HUES6 (cell line): ENCODE results near the gene SRP9.

ENCODE experiments used
- H3K27ac ChIP-seq: 2 replicates; pipeline ENCODE4 v1.7.0; 2013; ENCODE audit warnings: low read depth, mild to moderate bottlenecking, low read length, inconsistent platforms
- H3K27me3 ChIP-seq: 2 replicates; pipeline ENCODE4 v1.6.1; 2013; ENCODE audit warnings: low read length; ENCODE audit not compliant: control insufficient read depth, insufficient read depth
- H3K36me3 ChIP-seq: 2 replicates; pipeline ENCODE4 v1.6.1; 2013; ENCODE audit warnings: low read length; ENCODE audit not compliant: control insufficient read depth, insufficient read depth
- H3K4me1 ChIP-seq: 2 replicates; pipeline ENCODE4 v1.6.1; 2013; ENCODE audit warnings: low read length; ENCODE audit not compliant: control insufficient read depth, insufficient read depth
- H3K4me3 ChIP-seq: 2 replicates; pipeline ENCODE4 v1.5.1; 2013; ENCODE audit warnings: low read depth, low read length
- H3K9ac ChIP-seq: one replicate; pipeline ENCODE4 v1.6.1; 2013; ENCODE audit warnings: mild to moderate bottlenecking, low read length
- H3K9me3 ChIP-seq: 2 replicates; pipeline ENCODE4 v1.6.1; 2013; ENCODE audit warnings: low read depth, low read length; ENCODE audit not compliant: control insufficient read depth, insufficient read depth

Gene SRP9

GRCh38 chr1:225818229-225818628 is 40.6 kb downstream of the SRP9 start:
- Histone ChIP-seq H3K9me3 (no peaks in the 10 kb centered on the region), H3K9ac (no peak overlapping the region), H3K4me3 (no peak overlapping the region), H3K36me3 (peaks cover 4% of the 10 kb centered on the region; the same call in 1 of the 2 replicates), H3K27me3 (no peaks in the 10 kb centered on the region), H3K27ac (no peak overlapping the region; the same call in 1 of the 2 replicates), H3K4me1 (peaks cover 35% of the 10 kb centered on the region)

- peaks cover 4% of the 10 kb centered on the region; the same call in 1 of the 2 replicates for H3K36me3 ChIP-seq
- no peak overlapping the region for H3K27ac ChIP-seq
- no peak overlapping the region for H3K9ac ChIP-seq
Observed at GRCh38 chr1:225819346-225820192, 41.9 kb downstream of the SRP9 start.

GRCh38 chr1:225820522-225821120 is 43.0 kb downstream of the SRP9 start:
- Histone ChIP-seq H3K27ac (no peak overlapping the region), H3K9ac (no peak overlapping the region), H3K36me3 (peaks cover 4% of the 10 kb centered on the region; the same call in 1 of the 2 replicates), H3K4me3 (no peak overlapping the region), H3K27me3 (no peaks in the 10 kb centered on the region), H3K4me1 (peaks cover 50% of the 10 kb centered on the region), H3K9me3 (no peaks in the 10 kb centered on the region)

More at GRCh38 chr1:225819346-225820192, 41.9 kb downstream of the SRP9 start:
- peaks cover 42% of the 10 kb centered on the region for H3K4me1 ChIP-seq
- H3K4me3 ChIP-seq, result no peak overlapping the region
- H3K27me3 ChIP-seq, result no peaks in the 10 kb centered on the region
- H3K9me3 ChIP-seq, result no peaks in the 10 kb centered on the region

- Histone ChIP-seq H3K4me1 (peaks cover 44% of the 10 kb centered on the region), H3K27me3 (no peaks in the 10 kb centered on the region), H3K9ac (no peak overlapping the region), H3K9me3 (no peaks in the 10 kb centered on the region), H3K27ac (no peak overlapping the region), H3K36me3 (peaks cover 4% of the 10 kb centered on the region; the same call in 1 of the 2 replicates), H3K4me3 (no peak overlapping the region)
Observed at GRCh38 chr1:225822655-225823403, 45.2 kb downstream of the SRP9 start.

GRCh38 chr1:225823811-225824261 is 46.2 kb downstream of the SRP9 start:
- H3K9me3 ChIP-seq, result no peaks in the 10 kb centered on the region
- H3K36me3 ChIP-seq, result peaks cover 7% of the 10 kb centered on the region
- no peaks in the 10 kb centered on the region for H3K27me3 ChIP-seq
- no peak overlapping the region for H3K27ac ChIP-seq
- H3K4me1 ChIP-seq, result peaks cover 36% of the 10 kb centered on the region
- no peak overlapping the region for H3K4me3 ChIP-seq
- peak overlapping the region; percentile 16 for H3K9ac ChIP-seq

GRCh38 chr1:225824533-225824941 is 46.9 kb downstream of the SRP9 start:
- no peak overlapping the region for H3K4me3 ChIP-seq
- H3K36me3 ChIP-seq, result peaks cover 14% of the 10 kb centered on the region
- no peak overlapping the region for H3K9ac ChIP-seq
- no peaks in the 10 kb centered on the region for H3K27me3 ChIP-seq
- H3K9me3 ChIP-seq, result no peaks in the 10 kb centered on the region
- H3K4me1 ChIP-seq, result peaks cover 36% of the 10 kb centered on the region
- no peak overlapping the region for H3K27ac ChIP-seq

GRCh38 chr1:225825078-225825477 is 47.5 kb downstream of the SRP9 start:
- Histone ChIP-seq H3K9ac (no peak overlapping the region), H3K9me3 (no peaks in the 10 kb centered on the region), H3K4me1 (peaks cover 36% of the 10 kb centered on the region), H3K27me3 (no peaks in the 10 kb centered on the region), H3K4me3 (no peak overlapping the region), H3K27ac (no peak overlapping the region), H3K36me3 (peaks cover 16% of the 10 kb centered on the region)

- H3K36me3 ChIP-seq, result peaks cover 19% of the 10 kb centered on the region
- no peaks in the 10 kb centered on the region for H3K9me3 ChIP-seq
- H3K9ac ChIP-seq, result no peak overlapping the region
- H3K4me1 ChIP-seq, result peaks cover 36% of the 10 kb centered on the region
- no peak overlapping the region for H3K4me3 ChIP-seq
- no peaks in the 10 kb centered on the region for H3K27me3 ChIP-seq
- no peak overlapping the region for H3K27ac ChIP-seq
Observed at GRCh38 chr1:225825607-225826007, 48.0 kb downstream of the SRP9 start.

- Histone ChIP-seq H3K27ac (no peak overlapping the region), H3K9ac (no peak overlapping the region), H3K4me3 (no peak overlapping the region), H3K9me3 (no peaks in the 10 kb centered on the region), H3K27me3 (no peaks in the 10 kb centered on the region), H3K4me1 (peaks cover 36% of the 10 kb centered on the region), H3K36me3 (peaks cover 34% of the 10 kb centered on the region)
Observed at GRCh38 chr1:225827076-225827475, 49.5 kb downstream of the SRP9 start.

GRCh38 chr1:225828706-225829345 is 51.2 kb downstream of the SRP9 start:
- Histone ChIP-seq H3K4me1 (peaks cover 30% of the 10 kb centered on the region), H3K9ac (no peak overlapping the region), H3K4me3 (no peak overlapping the region), H3K9me3 (no peaks in the 10 kb centered on the region), H3K36me3 (peaks cover 42% of the 10 kb centered on the region), H3K27me3 (no peaks in the 10 kb centered on the region), H3K27ac (no peak overlapping the region)
